ENCODE measurements around the gene DOC2B. TPM values are rescaled to one million over a fixed set of nuclear protein-coding genes. Genes with fewer than 3 reads are reported as not detected.
A peak's percentile ranks its signal among the peaks of the same experiment; 100 is the strongest.

DOC2B gene
- total and polyA plus RNA-seq, 2 of the 13 experiments (the other 11 are each of a cell fraction or from before 2014, with no cell fraction given) = 0.09 to 0.22 TPM

DNA sequence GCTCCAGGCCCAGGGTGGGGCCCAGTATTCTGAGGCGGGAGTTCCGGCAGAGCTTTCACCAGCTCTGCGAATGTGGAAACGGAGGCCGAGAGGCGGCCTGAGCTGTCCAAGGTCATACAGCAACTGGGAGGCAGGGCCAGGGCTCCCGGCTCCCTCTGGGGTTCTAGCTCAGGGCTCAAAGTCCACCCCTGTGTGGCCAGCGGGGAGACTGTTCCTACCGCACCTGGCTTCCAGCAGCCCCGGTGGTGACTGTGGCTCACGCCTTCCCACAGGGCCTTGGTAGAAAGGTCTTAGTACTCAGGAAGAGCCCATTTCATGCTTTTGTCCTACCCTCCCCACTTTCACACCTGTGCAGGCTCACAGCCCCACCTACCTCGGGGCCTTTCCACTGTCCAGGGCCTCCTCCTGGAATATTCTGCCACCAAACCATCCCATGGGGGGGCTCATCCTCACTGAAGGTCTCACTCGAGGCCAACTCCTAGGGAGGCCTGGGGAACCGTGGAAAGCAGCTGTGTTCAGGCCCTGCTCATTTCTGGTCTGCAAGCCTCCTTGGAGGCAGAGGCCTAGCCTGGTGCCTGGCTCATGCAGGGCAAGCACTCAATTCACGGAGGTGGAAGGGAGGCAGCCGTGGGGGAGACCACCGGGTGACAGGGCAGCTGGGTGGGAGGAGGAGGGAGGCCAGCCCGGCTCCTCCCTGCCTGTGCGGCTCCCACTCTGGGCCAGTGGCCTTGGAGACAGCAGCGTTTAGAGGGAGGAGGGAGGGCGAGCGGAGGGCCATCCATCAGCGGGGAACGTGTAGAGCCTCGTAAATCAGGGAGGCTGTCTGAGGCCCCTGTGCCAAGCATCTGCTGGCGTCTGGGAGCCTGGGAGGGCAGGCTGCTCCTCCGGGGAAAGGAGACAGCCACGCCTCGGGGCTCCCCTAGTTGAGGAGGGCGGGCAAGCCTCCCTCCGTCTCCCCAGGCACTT lies 12.7 kb upstream of the DOC2B start (continued):
- TF ChIP-seq HNRNPLL (IDR thresholded peaks at IDR 0.05; ENCODE audit: low read depth, low read length, poor library complexity, severe bottlenecking) (peak; percentile 24), RBM39 (IDR thresholded peaks at IDR 0.05; ENCODE audit: low read depth, low read length, poor library complexity, severe bottlenecking) (peak; percentile 40), MAFG (CRISPR knock-in tag; IDR thresholded peaks at IDR 0.05) (no peak), ONECUT2 (CRISPR knock-in tag; IDR thresholded peaks at IDR 0.05) (no peak), SP5 (CRISPR knock-in tag; IDR thresholded peaks at IDR 0.05; ENCODE audit: borderline replicate concordance, low read depth) (0 out of 2 replicates have a peak, but pooled peaks have one; percentile 26), KLF9 (CRISPR knock-in tag; IDR thresholded peaks at IDR 0.05; ENCODE audit: low read depth) (no peak), NR2F2 (IDR thresholded peaks at IDR 0.05; ENCODE audit: borderline replicate concordance, low read depth) (no peak), MAZ (IDR thresholded peaks at IDR 0.05; ENCODE audit: borderline replicate concordance, low read depth, low read length) (no peak), MAZ (CRISPR knock-in tag; IDR thresholded peaks at IDR 0.05; ENCODE audit: low read depth) (no peak), RELA (CRISPR knock-in tag; IDR thresholded peaks at IDR 0.05) (no peak), NFE2 (CRISPR knock-in tag; IDR thresholded peaks at IDR 0.05) (no peak), ZNF619 (CRISPR knock-in tag; IDR thresholded peaks at IDR 0.05) (no peak), ARNT2 (CRISPR knock-in tag; IDR thresholded peaks at IDR 0.05; ENCODE audit: low read depth) (no peak), ZNF567 (CRISPR knock-in tag; IDR thresholded peaks at IDR 0.05; ENCODE audit: borderline replicate concordance) (no peak), IKZF1 (IDR thresholded peaks at IDR 0.05) (no peak), SMAD9 (CRISPR knock-in tag; IDR thresholded peaks at IDR 0.05) (no peak), RFX5 (IDR thresholded peaks at IDR 0.05; ENCODE audit: low read depth, low read length) (no peak), ATF7-NPFF (CRISPR knock-in tag; IDR thresholded peaks at IDR 0.05; ENCODE audit: low read depth) (no peak), KDM5B (CRISPR knock-in tag; IDR thresholded peaks at IDR 0.05; ENCODE audit: borderline replicate concordance) (peak; percentile 61; the same call in 1 of the 2 replicates)
- TF ChIP-seq, protein P1, sequence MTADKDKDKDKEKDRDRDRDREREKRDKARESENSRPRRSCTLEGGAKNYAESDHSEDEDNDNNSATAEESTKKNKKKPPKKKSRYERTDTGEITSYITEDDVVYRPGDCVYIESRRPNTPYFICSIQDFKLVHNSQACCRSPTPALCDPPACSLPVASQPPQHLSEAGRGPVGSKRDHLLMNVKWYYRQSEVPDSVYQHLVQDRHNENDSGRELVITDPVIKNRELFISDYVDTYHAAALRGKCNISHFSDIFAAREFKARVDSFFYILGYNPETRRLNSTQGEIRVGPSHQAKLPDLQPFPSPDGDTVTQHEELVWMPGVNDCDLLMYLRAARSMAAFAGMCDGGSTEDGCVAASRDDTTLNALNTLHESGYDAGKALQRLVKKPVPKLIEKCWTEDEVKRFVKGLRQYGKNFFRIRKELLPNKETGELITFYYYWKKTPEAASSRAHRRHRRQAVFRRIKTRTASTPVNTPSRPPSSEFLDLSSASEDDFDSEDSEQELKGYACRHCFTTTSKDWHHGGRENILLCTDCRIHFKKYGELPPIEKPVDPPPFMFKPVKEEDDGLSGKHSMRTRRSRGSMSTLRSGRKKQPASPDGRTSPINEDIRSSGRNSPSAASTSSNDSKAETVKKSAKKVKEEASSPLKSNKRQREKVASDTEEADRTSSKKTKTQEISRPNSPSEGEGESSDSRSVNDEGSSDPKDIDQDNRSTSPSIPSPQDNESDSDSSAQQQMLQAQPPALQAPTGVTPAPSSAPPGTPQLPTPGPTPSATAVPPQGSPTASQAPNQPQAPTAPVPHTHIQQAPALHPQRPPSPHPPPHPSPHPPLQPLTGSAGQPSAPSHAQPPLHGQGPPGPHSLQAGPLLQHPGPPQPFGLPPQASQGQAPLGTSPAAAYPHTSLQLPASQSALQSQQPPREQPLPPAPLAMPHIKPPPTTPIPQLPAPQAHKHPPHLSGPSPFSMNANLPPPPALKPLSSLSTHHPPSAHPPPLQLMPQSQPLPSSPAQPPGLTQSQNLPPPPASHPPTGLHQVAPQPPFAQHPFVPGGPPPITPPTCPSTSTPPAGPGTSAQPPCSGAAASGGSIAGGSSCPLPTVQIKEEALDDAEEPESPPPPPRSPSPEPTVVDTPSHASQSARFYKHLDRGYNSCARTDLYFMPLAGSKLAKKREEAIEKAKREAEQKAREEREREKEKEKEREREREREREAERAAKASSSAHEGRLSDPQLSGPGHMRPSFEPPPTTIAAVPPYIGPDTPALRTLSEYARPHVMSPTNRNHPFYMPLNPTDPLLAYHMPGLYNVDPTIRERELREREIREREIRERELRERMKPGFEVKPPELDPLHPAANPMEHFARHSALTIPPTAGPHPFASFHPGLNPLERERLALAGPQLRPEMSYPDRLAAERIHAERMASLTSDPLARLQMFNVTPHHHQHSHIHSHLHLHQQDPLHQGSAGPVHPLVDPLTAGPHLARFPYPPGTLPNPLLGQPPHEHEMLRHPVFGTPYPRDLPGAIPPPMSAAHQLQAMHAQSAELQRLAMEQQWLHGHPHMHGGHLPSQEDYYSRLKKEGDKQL (CRISPR knock-in tag; IDR thresholded peaks at IDR 0.05; ENCODE audit: low read depth) = no peak
- TF ChIP-seq, protein P2, sequence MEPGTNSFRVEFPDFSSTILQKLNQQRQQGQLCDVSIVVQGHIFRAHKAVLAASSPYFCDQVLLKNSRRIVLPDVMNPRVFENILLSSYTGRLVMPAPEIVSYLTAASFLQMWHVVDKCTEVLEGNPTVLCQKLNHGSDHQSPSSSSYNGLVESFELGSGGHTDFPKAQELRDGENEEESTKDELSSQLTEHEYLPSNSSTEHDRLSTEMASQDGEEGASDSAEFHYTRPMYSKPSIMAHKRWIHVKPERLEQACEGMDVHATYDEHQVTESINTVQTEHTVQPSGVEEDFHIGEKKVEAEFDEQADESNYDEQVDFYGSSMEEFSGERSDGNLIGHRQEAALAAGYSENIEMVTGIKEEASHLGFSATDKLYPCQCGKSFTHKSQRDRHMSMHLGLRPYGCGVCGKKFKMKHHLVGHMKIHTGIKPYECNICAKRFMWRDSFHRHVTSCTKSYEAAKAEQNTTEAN (CRISPR knock-in tag; conservative IDR thresholded peaks at IDR 0.05) = no peak

All from HepG2 (cell line).